ENCODE results near the gene SRSF8.

Gene SRSF8

DNA sequence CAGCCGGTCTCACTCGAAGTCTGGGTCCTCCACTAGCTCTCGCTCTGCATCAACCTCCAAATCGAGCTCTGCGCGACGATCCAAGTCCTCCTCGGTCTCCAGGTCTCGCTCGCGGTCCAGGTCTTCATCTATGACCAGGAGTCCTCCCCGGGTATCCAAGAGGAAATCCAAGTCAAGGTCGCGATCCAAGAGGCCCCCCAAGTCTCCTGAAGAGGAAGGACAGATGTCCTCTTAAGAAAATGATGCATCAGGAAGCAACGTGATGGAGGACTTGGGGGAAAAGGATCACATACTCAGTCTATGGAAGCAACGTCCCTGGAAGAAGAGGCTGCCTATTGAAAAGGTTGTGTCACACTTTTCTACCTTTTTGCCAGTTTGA is 1.1 kb downstream of the SRSF8 start:
- in situ Hi-C loops (cut with HindIII; ENCODE audit: low sequenced_read_pairs) = no loop called here
- H3K4me3 ChIP-seq (ENCODE audit: low read depth, low read length) = peak overlapping the region; percentile 86
- TF ChIP-seq, protein P1, sequence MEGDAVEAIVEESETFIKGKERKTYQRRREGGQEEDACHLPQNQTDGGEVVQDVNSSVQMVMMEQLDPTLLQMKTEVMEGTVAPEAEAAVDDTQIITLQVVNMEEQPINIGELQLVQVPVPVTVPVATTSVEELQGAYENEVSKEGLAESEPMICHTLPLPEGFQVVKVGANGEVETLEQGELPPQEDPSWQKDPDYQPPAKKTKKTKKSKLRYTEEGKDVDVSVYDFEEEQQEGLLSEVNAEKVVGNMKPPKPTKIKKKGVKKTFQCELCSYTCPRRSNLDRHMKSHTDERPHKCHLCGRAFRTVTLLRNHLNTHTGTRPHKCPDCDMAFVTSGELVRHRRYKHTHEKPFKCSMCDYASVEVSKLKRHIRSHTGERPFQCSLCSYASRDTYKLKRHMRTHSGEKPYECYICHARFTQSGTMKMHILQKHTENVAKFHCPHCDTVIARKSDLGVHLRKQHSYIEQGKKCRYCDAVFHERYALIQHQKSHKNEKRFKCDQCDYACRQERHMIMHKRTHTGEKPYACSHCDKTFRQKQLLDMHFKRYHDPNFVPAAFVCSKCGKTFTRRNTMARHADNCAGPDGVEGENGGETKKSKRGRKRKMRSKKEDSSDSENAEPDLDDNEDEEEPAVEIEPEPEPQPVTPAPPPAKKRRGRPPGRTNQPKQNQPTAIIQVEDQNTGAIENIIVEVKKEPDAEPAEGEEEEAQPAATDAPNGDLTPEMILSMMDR (IDR thresholded peaks at IDR 0.05; ENCODE audit: low read depth, low read length, missing control alignments) = no peak
- no peak for DNase-seq (ENCODE audit: low read depth)

DNA sequence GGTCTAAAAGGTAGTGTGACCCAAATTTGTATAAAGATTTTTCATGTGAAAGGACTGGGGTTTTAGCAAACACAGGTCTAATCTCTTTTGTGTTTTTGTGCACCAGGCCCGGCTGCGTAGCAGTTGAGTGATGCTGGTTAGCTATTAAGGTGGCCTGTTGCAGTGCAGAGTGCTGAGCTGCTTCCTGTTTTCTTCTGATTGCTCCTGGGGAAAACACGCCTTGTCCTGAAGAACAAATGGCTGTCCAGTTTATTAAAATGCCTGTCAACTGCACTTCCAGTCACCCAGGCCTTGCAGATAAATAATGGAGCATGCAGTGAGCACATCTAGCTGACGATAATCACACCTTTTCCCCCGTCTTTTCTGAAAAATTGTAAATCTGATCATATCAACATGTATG is 1.8 kb downstream of the SRSF8 start:
- peak; percentile 88 for DNase-seq (ENCODE audit: low read depth)
- H3K4me3 ChIP-seq (ENCODE audit: low read depth, low read length) = peak overlapping the region; percentile 86
- TF ChIP-seq, protein P1 (IDR thresholded peaks at IDR 0.05; ENCODE audit: low read depth, low read length, missing control alignments) = no peak
- in situ Hi-C loops (cut with HindIII; ENCODE audit: low sequenced_read_pairs) = no loop called here

DNA sequence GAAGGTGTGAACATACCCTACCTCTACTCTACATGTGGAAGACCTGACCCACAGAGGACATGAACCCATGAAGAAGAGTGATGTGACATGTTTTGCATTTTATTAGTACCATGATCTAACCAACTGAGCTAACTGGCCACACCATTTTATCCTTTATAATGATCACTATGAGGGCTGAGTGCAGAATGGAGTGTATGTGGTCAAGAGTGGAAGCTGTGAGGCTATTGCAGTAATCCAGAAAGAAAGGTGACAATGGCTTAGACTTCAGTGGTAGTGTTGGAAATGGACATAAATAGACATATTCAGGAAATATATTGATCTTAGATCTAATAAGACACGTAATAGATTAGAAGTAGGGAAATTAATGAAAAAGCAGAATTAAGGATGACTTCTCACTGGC is 3.8 kb downstream of the SRSF8 start:
- DNase-seq (ENCODE audit: low read depth) = no peak
- in situ Hi-C loops (cut with HindIII; ENCODE audit: low sequenced_read_pairs) = no loop called here
- H3K4me3 ChIP-seq (ENCODE audit: low read depth, low read length) = no peak overlapping the region
- TF ChIP-seq, protein P1 (IDR thresholded peaks at IDR 0.05; ENCODE audit: low read depth, low read length, missing control alignments) = no peak

DNA sequence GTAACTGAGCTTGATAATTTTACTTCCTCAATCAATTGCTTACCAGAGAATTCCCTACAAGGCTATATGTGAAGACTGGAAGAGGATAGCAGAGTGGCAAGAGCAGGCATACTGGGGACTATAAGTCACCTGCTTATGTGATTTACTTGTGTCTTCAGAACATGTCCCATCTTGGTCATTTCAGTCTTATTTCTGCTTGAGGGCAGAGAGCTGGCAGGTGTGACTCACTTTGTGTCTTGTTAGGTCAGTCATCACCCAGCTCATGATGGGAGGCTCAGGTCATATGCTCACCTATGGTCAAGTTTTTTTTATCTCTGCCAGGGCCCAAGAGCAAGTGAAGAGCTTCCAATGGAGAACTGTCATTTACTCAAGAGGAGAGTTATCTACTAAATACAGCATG is 6.2 kb downstream of the SRSF8 start:
- in situ Hi-C loops (cut with HindIII; ENCODE audit: low sequenced_read_pairs) = no loop called here
- TF ChIP-seq, protein P1 (IDR thresholded peaks at IDR 0.05; ENCODE audit: low read depth, low read length, missing control alignments) = no peak
- DNase-seq (ENCODE audit: low read depth) = no peak
- no peak overlapping the region for H3K4me3 ChIP-seq (ENCODE audit: low read depth, low read length)

DNA sequence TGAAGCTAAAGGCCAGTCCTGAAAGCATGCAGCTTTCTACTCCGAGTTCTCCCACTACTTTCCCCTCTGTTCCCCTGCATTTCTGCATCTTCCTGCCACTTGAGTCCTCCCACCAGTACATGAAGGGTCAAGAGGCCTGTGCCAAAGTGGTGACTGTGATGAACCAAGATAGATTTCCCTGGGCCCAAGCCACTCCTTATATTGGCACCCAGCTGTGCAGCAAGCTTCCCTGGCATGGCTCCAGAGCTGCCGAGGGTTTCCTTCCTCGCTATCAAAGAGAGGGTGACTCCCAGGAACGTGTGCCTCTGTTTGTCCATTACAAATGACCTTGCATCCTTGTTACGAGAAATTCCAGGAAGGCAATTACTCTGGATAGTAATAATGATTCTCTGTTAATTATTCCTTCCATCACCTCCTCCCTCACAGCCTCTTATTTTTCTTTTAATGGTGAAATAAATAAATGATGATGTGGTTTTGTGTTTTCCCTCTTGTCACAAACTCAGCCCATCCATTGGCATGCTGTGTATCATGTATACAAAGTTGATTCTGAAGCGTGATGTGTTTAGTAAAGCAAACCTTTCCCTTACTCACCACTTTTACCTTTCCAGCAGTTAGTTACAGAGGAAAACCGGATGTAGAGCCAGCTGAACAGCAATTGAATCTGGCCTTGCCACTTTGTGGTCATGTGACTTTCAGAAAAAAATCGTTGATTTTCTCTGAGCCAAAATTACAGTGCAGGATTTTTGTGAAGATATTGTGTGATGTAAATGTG is 8.3 kb downstream of the SRSF8 start:
- no peak overlapping the region for H3K4me3 ChIP-seq (ENCODE audit: low read depth, low read length)
- no peak for DNase-seq (ENCODE audit: low read depth)
- in situ Hi-C loops (cut with HindIII; ENCODE audit: low sequenced_read_pairs) = no loop called here
- TF ChIP-seq, protein P1 (IDR thresholded peaks at IDR 0.05; ENCODE audit: low read depth, low read length, missing control alignments) = no peak

DNA sequence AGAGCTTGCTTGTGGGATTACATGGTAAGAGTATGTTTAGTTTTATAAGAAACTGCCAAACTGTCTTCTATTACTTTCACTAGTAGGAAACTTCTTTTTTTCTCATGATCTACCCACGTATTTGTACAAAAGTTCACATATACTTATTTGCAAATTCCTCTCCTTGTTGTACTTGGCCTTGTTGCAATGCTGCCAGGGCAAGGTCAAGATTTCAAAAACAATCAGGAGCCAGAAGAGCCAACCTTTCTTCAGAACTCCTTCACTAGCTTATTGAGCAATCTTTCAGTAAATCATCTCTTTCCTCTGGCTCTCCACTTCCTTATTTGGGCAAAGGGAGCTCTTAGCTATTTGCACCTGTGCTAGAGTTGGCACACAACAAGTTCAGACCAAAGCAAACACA is 9.7 kb downstream of the SRSF8 start:
- TF ChIP-seq, protein P1 (IDR thresholded peaks at IDR 0.05; ENCODE audit: low read depth, low read length, missing control alignments) = no peak
- peak; percentile 75 for DNase-seq (ENCODE audit: low read depth)
- in situ Hi-C loops (cut with HindIII; ENCODE audit: low sequenced_read_pairs) = no loop called here
- no peak overlapping the region for H3K4me3 ChIP-seq (ENCODE audit: low read depth, low read length)

Data from astrocyte of the cerebellum (primary cell).